ENCODE data around the gene CAV1. TPM values are rescaled to one million over a fixed set of nuclear protein-coding genes. Genes with fewer than 3 reads are reported as not detected.

CAV1 gene
- total and polyA plus RNA-seq, 2 experiments from 2014 or later: 16.0 to 21.1 TPM

DNA sequence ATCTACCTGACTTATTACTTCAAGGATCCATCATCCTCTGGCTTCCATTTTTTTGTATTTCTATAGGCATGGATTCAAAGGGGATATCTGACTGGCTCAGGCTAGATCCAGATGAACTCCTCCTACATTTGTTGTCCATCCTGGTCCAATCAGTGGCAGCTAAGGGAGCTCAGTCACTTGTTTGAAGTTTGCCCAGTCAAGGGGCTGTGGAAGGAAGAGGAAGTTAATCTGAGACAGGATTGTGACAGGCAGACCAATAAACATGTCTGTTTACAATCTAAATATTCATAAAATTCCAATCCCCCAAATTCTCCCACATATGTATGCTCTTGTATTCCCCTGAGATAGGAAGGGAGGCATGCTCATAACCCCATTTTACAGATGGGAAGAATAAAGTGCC is 48.7 kb downstream of the CAV1 start (continued):
- TF ChIP-seq, protein P1, sequence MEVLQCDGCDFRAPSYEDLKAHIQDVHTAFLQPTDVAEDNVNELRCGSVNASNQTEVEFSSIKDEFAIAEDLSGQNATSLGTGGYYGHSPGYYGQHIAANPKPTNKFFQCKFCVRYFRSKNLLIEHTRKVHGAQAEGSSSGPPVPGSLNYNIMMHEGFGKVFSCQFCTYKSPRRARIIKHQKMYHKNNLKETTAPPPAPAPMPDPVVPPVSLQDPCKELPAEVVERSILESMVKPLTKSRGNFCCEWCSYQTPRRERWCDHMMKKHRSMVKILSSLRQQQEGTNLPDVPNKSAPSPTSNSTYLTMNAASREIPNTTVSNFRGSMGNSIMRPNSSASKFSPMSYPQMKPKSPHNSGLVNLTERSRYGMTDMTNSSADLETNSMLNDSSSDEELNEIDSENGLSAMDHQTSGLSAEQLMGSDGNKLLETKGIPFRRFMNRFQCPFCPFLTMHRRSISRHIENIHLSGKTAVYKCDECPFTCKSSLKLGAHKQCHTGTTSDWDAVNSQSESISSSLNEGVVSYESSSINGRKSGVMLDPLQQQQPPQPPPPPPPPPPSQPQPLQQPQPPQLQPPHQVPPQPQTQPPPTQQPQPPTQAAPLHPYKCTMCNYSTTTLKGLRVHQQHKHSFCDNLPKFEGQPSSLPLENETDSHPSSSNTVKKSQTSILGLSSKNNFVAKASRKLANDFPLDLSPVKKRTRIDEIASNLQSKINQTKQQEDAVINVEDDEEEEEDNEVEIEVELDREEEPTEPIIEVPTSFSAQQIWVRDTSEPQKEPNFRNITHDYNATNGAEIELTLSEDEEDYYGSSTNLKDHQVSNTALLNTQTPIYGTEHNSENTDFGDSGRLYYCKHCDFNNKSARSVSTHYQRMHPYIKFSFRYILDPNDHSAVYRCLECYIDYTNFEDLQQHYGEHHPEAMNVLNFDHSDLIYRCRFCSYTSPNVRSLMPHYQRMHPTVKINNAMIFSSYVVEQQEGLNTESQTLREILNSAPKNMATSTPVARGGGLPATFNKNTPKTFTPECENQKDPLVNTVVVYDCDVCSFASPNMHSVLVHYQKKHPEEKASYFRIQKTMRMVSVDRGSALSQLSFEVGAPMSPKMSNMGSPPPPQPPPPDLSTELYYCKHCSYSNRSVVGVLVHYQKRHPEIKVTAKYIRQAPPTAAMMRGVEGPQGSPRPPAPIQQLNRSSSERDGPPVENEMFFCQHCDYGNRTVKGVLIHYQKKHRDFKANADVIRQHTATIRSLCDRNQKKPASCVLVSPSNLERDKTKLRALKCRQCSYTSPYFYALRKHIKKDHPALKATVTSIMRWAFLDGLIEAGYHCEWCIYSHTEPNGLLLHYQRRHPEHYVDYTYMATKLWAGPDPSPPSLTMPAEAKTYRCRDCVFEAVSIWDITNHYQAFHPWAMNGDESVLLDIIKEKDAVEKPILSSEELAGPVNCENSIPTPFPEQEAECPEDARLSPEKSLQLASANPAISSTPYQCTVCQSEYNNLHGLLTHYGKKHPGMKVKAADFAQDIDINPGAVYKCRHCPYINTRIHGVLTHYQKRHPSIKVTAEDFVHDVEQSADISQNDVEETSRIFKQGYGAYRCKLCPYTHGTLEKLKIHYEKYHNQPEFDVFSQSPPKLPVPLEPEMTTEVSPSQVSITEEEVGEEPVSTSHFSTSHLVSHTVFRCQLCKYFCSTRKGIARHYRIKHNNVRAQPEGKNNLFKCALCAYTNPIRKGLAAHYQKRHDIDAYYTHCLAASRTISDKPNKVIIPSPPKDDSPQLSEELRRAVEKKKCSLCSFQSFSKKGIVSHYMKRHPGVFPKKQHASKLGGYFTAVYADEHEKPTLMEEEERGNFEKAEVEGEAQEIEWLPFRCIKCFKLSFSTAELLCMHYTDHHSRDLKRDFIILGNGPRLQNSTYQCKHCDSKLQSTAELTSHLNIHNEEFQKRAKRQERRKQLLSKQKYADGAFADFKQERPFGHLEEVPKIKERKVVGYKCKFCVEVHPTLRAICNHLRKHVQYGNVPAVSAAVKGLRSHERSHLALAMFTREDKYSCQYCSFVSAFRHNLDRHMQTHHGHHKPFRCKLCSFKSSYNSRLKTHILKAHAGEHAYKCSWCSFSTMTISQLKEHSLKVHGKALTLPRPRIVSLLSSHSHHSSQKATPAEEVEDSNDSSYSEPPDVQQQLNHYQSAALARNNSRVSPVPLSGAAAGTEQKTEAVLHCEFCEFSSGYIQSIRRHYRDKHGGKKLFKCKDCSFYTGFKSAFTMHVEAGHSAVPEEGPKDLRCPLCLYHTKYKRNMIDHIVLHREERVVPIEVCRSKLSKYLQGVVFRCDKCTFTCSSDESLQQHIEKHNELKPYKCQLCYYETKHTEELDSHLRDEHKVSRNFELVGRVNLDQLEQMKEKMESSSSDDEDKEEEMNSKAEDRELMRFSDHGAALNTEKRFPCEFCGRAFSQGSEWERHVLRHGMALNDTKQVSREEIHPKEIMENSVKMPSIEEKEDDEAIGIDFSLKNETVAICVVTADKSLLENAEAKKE (CRISPR knock-in tag; IDR thresholded peaks at IDR 0.05): no peak
- TF ChIP-seq POLR2AphosphoS5 (IDR thresholded peaks at IDR 0.05; ENCODE audit: low read depth) (no peak), CTCF (conservative IDR thresholded peaks at IDR 0.05; ENCODE audit: low read depth in 2 of 2) (no peak), STAT1 (IDR thresholded peaks at IDR 0.05; ENCODE audit: unreplicated experiment) (no peak)

DNA sequence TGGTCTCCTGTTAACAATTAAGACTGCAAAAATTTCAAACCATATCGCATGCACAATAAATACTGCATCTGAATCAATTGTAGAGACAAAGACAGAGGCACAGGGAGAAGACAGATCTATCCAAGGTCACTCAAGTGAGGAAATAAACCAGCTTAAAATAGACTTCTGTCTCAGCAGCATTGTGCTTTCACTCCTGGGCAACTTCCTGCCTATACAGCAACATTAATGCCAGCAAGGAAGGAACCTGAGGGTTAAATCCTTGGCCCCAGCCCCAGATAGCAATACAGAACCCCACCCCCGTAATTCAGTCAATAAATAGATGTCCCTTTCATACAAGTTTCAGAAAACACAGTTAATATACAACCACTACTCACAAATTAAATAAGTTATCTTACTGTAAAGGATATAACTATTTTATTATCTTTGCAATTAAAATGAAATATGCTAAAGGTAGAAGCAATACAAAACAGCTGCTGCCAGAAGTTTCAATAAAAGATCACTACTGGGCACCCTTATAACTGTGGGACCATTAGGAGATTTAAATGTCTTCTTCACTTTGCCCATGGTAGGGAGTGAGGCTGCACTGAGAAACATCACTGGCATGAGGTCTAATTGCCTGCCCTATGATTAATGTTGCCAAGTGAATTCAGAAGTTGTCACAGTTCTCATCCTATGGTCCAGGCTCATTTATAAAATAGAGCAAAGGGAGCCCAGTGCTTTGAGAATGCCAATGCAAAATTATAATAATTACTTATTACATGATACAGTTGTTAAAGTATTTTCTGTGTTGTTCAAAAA is 49.4 kb downstream of the CAV1 start:
- no peak for ATAC-seq
- Histone ChIP-seq H4K20me1 (replicated peaks; ENCODE audit: insufficient read depth) (no peaks in the 10 kb centered on the region), H3K27me3 (ENCODE audit: insufficient read depth) (no peaks in the 10 kb centered on the region), H3F3A (replicated peaks; ENCODE audit: low read depth) (no peaks in the 10 kb centered on the region), H3K36me3 (ENCODE audit: insufficient read depth) (no peaks in the 10 kb centered on the region), H3K4me1 (ENCODE audit: insufficient read depth) (no peaks in the 10 kb centered on the region), H3K79me2 (replicated peaks; ENCODE audit: insufficient read depth) (no peaks in the 10 kb centered on the region), H3K4me2 (no peak overlapping the region), H2AFZ (peak overlapping the region; percentile 34; the same call in 1 of the 2 replicates), H3K4me3 (no peak overlapping the region), H3K27ac (ENCODE audit: low read depth) (no peak overlapping the region), H3K9me2 (ENCODE audit: insufficient read depth) (no peaks in the 10 kb centered on the region)
- Mint-ChIP-seq H3K4me1 (peaks cover 2% of the 10 kb centered on the region; the same call in 1 of the 3 replicates), H3K27ac (no peak overlapping the region), H3K36me3 (ENCODE audit: low read depth) (no peaks in the 10 kb centered on the region), H3K27me3 (ENCODE audit: insufficient read depth, low read depth, poor library complexity) (no peaks in the 10 kb centered on the region), H3K4me3 (no peak overlapping the region), H3K9me3 (no peaks in the 10 kb centered on the region)
- DNase-seq (ENCODE audit: low spot score): no peak
- no peak for TF ChIP-seq EZH2phosphoT487 (IDR thresholded peaks at IDR 0.05; ENCODE audit: unreplicated experiment)
- TF ChIP-seq CTCF (conservative IDR thresholded peaks at IDR 0.05; ENCODE audit: low read depth in 2 of 2): no peak
- TF ChIP-seq NANOG (IDR thresholded peaks at IDR 0.05; ENCODE audit: borderline replicate concordance): no peak
- TF ChIP-seq EZH2 (IDR thresholded peaks at IDR 0.05; ENCODE audit: low read depth, unreplicated experiment): no peak
- no peak for TF ChIP-seq REST (IDR thresholded peaks at IDR 0.05; ENCODE audit: unreplicated experiment)
- no peak for TF ChIP-seq ZNF114 (CRISPR knock-in tag; IDR thresholded peaks at IDR 0.05)
